GM21390 (cell line): ENCODE measurements around the gene DNAH1.

Source experiments
- ATAC-seq: cut with Tn5 transposase; IDR thresholded peaks from one replicate; pipeline ENCODE4 v1.9.1; 2021; ENCODE audit not compliant: unreplicated experiment

DNAH1 gene

DNA sequence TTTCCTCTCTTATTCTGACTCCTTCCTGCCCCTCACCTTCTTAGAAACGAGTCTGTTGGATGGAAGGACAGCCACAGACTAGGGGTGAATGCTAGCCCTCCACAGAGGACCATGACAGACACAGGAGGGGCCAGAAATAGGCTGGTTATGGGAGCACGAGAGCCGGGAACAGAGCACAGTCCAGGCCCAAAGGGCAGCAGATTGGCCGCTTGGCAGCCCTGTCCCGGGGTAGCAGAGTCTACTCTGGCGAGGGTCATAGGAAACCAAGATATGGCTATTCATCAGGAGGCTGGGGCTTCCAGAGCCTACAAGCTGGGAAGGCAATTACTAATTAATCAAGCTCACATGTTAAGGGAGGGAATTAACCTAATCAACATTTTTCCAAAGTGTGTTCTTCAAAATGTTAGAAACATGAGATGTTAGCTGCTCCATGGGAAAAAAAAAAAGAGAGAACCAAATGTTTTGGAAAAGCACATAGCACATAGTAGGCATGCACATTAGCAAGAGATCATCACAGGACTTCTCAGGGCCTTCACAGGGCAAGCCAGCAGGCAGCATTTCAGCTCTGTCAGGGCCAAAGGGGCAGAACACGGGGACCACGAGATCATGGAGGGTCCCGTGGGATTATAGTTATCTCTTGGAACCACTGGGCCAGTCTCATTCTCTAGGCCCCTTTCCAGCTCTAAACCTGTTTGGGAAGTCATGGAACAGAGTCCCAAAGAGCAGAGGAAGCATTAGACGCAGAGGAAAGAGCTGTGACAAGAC is 115.5 kb downstream of the DNAH1 start:
- no peak for ATAC-seq

- ATAC-seq = no peak
These were observed 116.1 kb downstream of the DNAH1 start for GRCh38 chr3:52432225-52432624.

- no peak for ATAC-seq
These were observed 116.6 kb downstream of the DNAH1 start for GRCh38 chr3:52432691-52433141.

DNA sequence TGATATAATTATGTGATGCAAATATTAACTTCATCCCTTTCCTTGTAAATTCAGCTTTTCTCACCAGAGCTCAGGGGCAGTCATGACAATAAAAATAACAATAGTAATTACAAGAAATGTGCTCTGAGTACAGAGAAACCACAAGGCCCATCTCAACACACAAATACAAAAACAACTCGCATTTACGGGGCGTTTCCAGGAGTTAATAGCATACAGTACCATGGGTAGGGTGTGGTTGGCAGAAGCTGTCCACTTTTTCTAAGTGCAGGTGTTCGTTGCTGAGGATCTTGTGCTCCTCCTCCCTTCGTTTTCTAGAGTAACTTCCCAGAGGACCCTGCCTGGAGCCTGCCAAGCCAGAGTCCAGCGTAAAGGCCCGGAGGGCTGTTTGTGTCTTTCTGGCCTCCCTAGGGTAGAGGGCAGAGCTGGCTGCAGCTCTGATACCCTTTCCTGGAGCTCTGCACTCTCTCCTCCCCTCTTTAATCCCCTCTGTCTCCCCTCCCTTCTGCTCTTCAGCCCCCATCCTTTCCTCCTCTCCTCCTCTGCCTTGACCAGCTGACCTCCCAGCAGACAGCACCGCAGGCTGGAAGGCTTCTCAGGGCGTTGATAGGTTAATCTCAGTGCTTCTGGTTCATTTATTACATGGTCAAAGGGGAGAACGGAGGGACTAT is 117.3 kb downstream of the DNAH1 start:
- no peak for ATAC-seq

GRCh38 chr3:52433996-52434479 is 117.9 kb downstream of the DNAH1 start:
- no peak for ATAC-seq

- ATAC-seq = no peak
These were observed 118.5 kb downstream of the DNAH1 start for GRCh38 chr3:52434491-52435115.

- no peak for ATAC-seq
These were observed 119.4 kb downstream of the DNAH1 start for GRCh38 chr3:52435246-52436101.

DNA sequence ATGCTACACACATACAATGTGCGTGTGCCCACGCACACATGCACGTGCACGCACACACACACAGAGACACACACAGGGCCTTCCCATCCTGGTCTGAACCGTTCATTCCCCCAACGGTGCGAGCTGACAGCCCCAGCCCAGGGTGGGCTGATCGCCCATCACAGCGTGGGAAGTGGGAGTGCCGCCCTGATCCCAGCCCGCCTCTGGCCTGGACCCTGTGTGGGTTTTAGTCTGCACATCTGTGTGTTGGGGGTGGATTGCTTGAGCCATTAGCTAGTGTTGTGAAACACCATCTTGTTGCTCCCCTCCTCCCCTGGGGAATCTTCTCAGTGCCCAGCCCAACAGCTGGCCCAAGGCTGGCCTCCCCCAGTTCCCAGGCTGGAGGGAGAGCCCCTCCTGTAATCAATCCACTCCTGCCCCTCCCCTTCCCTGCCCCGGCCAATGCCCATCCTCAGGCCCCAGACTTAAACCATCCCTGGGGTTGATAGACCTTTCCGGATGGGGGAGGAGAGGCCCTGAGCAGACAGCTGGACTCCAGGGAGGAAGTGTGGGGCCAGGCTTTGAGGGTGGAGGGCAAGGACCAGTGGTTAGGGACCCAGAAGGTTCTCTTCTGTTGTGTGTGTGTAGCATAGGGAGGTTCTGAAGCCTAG is 120.5 kb downstream of the DNAH1 start:
- ATAC-seq = no peak

DNA sequence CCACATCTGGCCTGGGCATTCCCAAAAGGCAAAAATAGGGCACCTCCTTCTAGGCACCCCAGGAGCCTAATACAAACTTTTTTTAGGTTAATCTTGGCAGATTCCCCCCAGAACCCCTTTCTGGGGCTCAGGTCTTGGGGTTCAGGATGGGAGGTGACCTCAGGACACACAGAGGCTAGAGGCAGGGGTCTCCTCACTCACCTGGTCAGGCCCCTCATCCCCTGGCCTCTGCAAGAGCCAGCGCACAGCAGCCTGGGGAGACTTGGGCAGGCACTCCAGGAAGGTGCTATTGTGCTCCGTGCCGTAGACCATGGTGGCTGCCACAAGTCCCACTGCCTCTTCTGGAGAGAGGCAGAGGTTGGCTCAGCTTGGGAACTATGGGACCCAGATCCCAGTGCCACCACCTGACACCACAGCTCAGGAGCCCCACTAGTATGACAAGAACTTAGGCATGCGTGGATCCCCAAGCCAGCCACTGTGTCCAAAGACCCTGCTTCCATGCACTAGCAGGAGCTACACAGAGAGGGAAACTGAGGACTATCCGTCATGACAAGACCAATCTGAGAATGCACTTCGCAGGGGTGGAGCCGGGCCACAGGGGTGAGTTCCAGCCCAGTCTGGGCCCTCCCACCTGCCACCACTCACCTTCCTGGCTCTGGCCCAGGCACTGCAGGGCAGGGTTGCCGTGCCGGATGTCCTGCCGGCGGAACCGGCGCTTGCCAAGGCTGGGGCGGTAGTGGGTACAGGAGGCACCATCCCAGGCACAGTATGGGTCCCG is 121.4 kb downstream of the DNAH1 start:
- ATAC-seq = no peak

DNA sequence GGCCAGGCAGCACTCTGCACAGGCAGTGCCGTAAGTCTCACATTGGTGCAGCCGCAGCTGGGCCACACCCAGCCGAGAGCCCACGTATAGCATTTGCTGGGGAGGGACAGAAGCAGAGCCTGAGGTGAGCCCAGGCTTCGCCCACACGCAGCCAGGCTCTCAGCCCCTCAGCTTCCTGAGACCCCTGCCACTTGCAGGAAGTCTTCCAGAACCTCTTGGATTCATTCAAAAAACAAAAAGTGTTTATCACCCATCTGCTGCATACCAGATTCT is 121.9 kb downstream of the DNAH1 start:
- no peak for ATAC-seq

GRCh38 chr3:52438579-52439425 is 122.7 kb downstream of the DNAH1 start:
- no peak for ATAC-seq

GRCh38 chr3:52439426-52440248 is 123.5 kb downstream of the DNAH1 start:
- ATAC-seq = no peak

GRCh38 chr3:52440249-52440551 is 124.1 kb downstream of the DNAH1 start:
- no peak for ATAC-seq

- no peak for ATAC-seq
These were observed 124.6 kb downstream of the DNAH1 start for GRCh38 chr3:52440671-52441070.

DNA sequence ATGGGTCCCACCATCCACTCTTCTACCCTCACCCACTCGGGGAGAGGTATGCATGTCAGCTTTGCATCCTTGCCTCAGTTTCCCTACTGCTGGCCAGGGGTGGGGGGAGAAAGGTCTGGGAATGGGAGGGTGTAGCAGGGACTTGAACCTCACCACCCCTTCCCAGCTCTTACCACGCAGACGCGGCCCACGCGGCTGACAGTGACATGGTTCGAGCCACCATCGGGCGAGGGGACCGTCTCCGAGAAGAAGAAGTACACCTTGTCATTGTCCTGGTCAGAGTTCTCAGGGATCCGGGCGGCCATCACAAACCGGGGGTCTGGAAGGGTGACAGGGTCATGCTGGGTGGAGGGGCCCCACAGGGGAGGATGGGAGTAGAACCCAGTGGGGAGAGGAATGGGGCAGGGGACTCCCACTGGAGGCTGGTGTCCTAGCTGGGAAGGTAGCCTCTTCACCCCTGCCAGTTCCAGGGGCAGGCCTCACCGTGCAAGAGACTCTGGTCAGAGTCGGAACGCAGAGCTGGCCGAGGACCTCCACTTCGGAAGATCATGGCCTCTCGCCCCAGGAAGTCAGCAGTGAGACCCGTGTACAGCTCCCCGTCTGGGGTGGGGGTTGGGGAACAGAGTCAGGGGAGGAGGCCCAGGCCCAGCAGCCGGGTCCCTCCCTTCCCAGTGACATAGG is 125.1 kb downstream of the DNAH1 start:
- no peak for ATAC-seq

GRCh38 chr3:52441772-52442332 is 125.7 kb downstream of the DNAH1 start:
- ATAC-seq = no peak

- ATAC-seq = no peak
These were observed 126.5 kb downstream of the DNAH1 start for GRCh38 chr3:52442409-52443267.
